ENCODE results near the gene KCNQ1.

KCNQ1 gene

GRCh38 chr11:2515401-2516275, 70.8 kb downstream of the KCNQ1 start:
- peak; percentile 2 for DNase-seq

DNA sequence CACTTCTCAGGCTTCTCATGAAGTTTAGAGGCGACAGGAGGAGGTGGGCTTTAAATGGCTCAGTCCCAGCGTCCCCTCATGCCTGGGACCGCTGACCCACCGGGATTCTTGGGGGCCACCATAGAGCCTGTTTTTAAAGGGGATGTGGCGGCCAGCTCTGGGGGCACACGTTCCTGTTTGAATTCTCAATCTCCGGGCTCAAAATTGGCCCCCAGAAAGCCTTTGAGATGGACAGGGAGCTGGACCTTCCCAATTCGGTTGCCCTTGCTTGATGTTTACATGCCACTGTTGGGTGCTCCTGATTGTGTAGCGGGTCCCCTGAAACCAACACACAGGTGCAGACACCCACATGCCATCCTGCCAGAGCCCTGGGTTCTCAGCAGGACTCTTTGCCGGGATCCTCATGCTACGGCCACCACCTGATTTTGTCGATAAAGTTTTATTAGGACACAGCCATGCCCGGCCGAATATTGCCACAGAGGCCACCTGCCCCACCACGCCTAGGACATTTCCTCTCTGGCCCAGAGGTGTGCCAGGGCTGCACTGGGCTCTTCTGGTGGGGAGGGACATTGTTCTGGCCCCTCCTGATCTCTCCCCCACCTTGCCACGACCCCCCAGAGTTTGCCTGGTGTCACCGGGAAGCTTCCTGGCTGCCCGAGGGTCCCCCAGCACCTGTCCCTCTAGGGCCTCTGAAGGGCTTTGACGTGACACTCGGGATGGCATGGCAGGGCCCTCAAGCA, 71.6 kb downstream of the KCNQ1 start:
- peak; percentile 4 for DNase-seq

DNA sequence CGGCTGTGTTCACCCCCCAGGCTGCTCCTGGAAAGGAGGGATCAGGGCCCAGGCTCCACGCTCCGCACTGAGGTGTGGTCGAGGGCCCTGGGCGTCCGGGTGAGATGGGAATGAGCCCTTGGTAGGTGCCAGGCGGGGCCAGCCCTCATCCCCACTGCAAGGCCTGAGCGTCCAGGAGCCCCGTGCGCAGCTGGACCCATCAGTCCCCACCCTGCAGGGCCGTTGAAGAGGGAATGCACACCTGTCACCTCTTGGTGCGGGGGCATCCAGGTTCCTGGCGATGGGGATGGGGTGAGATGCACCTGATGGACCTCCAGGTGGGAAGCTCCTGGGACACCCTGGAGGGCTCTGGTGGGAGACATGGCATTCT, 72.2 kb downstream of the KCNQ1 start:
- peak; percentile 0 for DNase-seq

DNA sequence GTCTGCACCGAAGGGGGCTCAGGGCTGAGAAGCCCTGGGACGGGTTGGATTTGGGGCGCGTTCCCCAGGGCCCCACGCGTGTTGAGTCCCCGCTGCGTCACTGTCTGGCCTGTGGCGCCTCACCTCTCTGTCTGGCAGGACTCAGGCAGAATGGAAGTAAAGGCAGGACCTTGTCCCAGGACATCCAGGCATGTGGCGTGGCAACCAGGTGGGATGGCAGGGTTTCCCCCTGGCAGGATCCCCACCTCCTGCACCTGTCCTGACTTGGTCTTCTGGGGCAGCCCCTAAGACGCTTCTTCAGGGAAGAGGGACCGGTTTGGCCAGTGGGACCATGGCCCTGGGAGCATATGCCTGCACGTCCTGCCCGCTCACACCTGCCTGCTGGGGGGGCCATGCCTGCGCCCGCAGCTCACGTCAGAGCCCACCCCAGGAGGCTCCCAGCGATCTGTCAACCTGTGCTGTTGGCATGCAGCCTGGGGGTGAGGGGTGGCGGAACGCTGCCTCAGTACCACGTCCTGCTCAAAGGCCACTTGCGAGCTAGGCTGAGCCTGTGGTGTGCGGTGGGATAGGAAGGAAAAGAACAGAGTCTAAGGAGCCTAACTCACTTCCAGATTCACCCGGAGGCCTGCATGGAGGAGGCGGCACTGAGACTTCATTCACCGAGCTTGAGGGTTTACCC, 72.7 kb downstream of the KCNQ1 start:
- peak; percentile 6 for DNase-seq

DNA sequence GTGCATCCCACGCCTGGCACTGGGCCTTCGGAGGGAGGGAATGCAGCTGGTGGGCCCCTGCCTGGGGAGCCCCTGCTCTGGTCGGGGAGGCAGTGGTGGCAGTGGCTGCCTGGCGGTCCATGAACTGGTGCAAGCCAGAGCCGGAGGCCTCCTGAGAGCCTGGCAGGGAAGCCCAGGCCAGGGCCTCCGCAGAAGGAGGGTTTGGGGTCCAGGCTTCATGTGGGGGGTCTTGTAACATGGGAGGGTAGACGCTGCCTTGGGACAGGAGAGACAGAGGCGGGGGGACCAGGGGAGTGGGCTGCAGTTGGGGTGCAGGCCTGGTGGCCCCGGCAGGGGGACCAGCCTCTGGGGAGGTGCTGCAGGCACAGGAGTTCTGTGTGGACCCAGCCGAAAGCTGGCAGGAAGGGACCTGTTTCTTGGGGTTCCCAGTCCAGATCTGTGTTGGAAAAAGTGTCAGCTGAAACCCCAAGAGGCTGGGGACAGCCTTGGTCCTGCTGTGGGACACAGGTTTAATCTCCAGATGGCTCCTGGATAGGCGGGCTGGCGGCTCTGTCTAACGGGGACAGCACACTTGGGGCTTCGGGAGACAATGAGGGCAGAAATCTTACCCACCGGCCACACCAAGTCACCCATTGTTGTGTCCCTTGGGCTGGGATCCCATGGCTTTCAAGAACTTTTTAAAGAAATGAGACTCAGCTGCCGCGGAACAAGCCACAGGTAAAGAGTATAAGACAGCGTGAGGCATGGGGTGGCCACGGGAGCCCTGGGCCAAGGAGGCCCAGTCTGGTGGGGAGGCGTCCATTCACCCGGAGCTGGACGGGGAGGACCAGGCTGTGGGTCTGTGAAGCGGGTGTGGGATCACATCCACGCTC, 73.5 kb downstream of the KCNQ1 start:
- DNase-seq = peak; percentile 7

DNA sequence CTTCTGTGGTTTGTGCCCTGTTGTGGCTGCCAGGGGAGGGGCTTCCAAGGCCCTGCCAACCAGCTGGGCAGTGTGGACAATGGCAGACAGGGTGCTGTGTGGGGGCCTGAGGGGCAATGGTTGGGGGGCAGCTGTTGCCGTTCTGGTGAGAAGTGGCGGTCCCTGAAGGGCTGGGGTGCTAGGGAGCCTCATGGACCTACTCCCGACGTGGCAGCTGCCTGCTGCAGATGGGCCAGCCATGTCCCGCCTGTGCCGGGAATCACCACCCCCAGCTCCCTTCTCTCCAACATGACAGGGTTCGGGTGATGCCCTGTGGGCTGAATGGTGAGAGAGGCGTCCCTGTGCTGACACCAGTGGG, 74.2 kb downstream of the KCNQ1 start:
- no peak for DNase-seq

DNA sequence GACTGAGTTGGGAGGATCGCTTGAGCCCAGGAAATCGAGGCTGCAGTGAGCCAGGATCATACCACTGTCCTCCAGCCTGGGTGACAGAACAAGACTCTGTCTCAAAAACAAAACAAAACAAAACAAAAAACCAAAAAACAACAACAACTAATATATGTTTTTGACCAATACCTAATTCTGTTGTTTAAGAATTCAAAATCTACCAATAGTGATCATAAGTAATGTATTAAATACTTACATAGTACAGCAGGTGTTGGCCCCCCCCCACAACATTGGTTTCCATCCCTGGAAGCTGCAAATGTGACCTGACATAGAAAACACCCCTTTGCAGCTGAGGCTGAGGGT, 74.7 kb downstream of the KCNQ1 start:
- no peak for DNase-seq

DNA sequence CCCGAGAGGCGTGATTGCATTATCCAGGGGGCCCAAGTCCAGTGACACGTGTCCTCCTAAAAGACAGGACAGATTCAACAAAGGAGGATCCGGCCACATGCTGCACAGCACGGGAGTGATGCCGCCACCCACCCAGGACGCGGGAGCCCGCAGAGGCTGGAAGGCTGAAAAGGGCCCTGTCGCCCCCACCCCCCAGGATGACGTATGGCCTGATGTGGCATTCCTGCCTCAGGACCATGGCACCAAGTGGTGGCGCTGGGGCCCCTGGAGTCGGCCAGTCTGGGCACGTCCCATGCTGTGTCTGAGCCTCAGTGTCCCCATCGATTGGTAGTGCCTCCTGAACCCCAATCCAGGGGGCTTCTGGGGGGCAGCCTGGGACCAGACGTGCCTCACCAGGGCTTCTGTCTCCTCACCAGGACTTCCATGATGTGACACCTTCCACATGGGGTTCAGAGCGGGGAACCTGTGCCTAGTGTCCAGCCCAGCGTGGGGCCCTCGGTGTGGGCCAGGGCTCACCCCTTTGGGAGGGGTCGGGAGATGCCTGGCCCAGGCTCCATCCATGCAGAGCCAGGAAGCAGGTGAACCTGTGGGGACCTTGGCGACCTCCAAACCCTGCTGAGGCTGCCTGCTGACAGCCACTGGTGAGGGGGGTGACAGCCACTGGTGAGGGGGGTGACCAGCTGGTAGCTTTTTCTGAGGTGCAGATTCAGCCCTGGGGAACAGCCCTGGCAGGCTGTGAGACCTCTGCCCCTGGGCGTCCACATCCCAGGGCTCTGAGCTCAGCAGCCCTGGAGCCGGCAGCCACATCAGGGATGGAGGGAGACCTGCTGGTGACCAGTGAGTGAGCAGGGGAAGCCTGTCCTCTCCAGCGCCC, 75.3 kb downstream of the KCNQ1 start:
- DNase-seq = peak; percentile 7

GRCh38 chr11:2520736-2521035, 75.9 kb downstream of the KCNQ1 start:
- DNase-seq = no peak

- no peak for DNase-seq
These were observed 76.4 kb downstream of the KCNQ1 start for GRCh38 chr11:2521081-2521732.

GRCh38 chr11:2521733-2522630, 77.2 kb downstream of the KCNQ1 start:
- peak; percentile 3 for DNase-seq

- peak; percentile 2 for DNase-seq
These were observed 77.9 kb downstream of the KCNQ1 start for GRCh38 chr11:2522631-2523255.

- DNase-seq = peak; percentile 5
These were observed 79.1 kb downstream of the KCNQ1 start for GRCh38 chr11:2523821-2524391.

- no peak for DNase-seq
These were observed 79.8 kb downstream of the KCNQ1 start for GRCh38 chr11:2524446-2525165.

DNA sequence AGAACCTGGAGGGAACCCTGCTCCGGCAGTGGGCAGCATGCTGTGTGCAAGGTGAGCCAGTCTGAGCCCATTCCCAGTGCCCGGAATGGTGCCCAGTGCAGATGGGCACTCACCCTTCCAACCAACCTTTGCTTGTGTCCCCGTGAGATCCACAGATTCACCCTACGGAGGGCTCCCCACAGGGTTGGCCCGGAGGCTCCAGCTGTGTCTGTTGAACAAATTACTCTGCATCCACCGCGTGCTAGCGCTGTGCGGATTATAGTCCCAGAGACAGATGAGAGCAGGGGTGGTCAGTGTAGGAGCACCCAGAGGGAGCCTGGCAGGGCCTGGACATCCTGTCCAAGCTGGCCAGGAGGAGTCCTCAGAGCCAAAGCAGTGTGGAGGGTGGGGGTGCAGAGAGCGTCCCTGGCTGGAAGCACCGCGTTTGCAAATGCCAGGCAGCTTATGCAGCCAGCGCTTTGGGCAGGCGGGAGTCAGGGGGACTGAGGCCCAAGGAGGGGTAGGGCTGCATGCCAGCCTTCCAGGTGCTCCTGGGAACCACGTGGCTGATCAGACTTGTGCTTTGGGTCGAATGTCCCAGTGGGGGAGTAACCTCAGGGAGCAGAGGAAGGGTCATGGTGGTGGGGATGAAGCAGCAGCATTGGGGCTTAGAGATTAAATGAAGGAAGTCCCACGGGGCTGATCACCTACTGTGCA, 80.5 kb downstream of the KCNQ1 start:
- peak; percentile 5 for DNase-seq

- DNase-seq = no peak
These were observed 81.4 kb downstream of the KCNQ1 start for GRCh38 chr11:2525941-2526807.

GRCh38 chr11:2526808-2527381, 82.1 kb downstream of the KCNQ1 start:
- DNase-seq = no peak
